Purkinje cell (primary cell): Measurements from ENCODE around the gene BANK1. TPM values are rescaled to one million over a fixed set of nuclear protein-coding genes. Genes with fewer than 3 reads are reported as not detected.

Experiments
- polyA plus RNA-seq: library from polyadenylated mRNA; unstranded; fragments of >200 nt; fragmentation: Nextera tagmentation; gene quantifications from 2 replicates; pipeline ENCODE4 v1.2.1, GENCODE V29; 2014

Gene BANK1
- 0.89 TPM in 1 of 2 replicates, not detected in the other for polyA plus RNA-seq

GRCh38 chr4:101790521-101791181 is at the start of gene BANK1:
Gene BANK1, plus strand, starts transcription at chr4:101790730. Its CDS starts 151 bp downstream, at chr4:101790881.

